ENCODE results near the gene GOLT1A. TPM values are rescaled to one million over a fixed set of nuclear protein-coding genes. Genes with fewer than 3 reads are reported as not detected.

GOLT1A gene
- total RNA-seq, 1 experiment from 2014 or later, result 0.49 TPM

DNA sequence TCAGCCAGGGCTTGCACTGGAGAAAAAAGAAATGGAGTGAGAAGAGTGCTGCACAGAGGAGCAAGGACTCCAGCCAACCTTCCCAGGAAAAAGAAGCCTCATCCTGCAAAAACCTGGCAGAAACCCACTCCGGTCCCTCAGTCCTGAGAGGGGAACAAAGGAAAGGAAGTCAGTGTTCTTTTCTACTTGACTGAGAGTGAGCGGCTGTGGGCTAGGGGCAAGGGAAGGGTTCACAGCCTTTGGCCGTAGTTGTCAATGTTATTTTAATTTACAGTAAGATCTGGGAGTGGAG, 8.9 kb upstream of the GOLT1A start:
- no peak for TF ChIP-seq POLR2AphosphoS5 (IDR thresholded peaks at IDR 0.05; ENCODE audit: low read depth, low read length)
- TF ChIP-seq, protein P1, sequence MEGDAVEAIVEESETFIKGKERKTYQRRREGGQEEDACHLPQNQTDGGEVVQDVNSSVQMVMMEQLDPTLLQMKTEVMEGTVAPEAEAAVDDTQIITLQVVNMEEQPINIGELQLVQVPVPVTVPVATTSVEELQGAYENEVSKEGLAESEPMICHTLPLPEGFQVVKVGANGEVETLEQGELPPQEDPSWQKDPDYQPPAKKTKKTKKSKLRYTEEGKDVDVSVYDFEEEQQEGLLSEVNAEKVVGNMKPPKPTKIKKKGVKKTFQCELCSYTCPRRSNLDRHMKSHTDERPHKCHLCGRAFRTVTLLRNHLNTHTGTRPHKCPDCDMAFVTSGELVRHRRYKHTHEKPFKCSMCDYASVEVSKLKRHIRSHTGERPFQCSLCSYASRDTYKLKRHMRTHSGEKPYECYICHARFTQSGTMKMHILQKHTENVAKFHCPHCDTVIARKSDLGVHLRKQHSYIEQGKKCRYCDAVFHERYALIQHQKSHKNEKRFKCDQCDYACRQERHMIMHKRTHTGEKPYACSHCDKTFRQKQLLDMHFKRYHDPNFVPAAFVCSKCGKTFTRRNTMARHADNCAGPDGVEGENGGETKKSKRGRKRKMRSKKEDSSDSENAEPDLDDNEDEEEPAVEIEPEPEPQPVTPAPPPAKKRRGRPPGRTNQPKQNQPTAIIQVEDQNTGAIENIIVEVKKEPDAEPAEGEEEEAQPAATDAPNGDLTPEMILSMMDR (IDR thresholded peaks at IDR 0.05), result no peak
- TF ChIP-seq SIN3A (IDR thresholded peaks at IDR 0.05; ENCODE audit: borderline replicate concordance, insufficient read depth, low read depth, low read length), result no peak
- TF ChIP-seq, protein P2, sequence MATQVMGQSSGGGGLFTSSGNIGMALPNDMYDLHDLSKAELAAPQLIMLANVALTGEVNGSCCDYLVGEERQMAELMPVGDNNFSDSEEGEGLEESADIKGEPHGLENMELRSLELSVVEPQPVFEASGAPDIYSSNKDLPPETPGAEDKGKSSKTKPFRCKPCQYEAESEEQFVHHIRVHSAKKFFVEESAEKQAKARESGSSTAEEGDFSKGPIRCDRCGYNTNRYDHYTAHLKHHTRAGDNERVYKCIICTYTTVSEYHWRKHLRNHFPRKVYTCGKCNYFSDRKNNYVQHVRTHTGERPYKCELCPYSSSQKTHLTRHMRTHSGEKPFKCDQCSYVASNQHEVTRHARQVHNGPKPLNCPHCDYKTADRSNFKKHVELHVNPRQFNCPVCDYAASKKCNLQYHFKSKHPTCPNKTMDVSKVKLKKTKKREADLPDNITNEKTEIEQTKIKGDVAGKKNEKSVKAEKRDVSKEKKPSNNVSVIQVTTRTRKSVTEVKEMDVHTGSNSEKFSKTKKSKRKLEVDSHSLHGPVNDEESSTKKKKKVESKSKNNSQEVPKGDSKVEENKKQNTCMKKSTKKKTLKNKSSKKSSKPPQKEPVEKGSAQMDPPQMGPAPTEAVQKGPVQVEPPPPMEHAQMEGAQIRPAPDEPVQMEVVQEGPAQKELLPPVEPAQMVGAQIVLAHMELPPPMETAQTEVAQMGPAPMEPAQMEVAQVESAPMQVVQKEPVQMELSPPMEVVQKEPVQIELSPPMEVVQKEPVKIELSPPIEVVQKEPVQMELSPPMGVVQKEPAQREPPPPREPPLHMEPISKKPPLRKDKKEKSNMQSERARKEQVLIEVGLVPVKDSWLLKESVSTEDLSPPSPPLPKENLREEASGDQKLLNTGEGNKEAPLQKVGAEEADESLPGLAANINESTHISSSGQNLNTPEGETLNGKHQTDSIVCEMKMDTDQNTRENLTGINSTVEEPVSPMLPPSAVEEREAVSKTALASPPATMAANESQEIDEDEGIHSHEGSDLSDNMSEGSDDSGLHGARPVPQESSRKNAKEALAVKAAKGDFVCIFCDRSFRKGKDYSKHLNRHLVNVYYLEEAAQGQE (IDR thresholded peaks at IDR 0.05; ENCODE audit: insufficient read depth in 1 of 2, low read depth in 2 of 2, low read length in 1 of 2), result no peak
- no peak for TF ChIP-seq TCF7L2 (IDR thresholded peaks at IDR 0.05; ENCODE audit: low read depth, low read length)
- no peak for ATAC-seq
- BruUV-seq (replicated peaks), result no TSS peak
- no peaks in the 10 kb centered on the region for H3K4me1 ChIP-seq (ENCODE audit: control insufficient read depth, insufficient read depth, low read length)
- in situ Hi-C loops (cut with HindIII; ENCODE audit: low pct_unique_long_range_greater_than_20kb, low sequenced_read_pairs) (no loop called here), intact Hi-C loops (cut with micrococcal nuclease; ENCODE audit: unreplicated experiment) (no loop called here)
- no peaks in the 10 kb centered on the region for H3K27me3 ChIP-seq (ENCODE audit: control insufficient read depth, insufficient read depth, low read length)
- ChIA-PET CTCF (no interaction called here), POLR2A (interaction anchor here (0.6 kb wide), 1 partner anchor 87 kb away, joined by 12 read pairs; no protein-coding TSS in a partner anchor)
- H3K9me3 ChIP-seq (ENCODE audit: control insufficient read depth, insufficient read depth, low read depth, low read length), result no peaks in the 10 kb centered on the region
- no peak overlapping the region for H3K4me3 ChIP-seq (ENCODE audit: low read depth in 2 of 2, low read length in 2 of 2)
- no peaks in the 10 kb centered on the region for H3K36me3 ChIP-seq (ENCODE audit: control insufficient read depth, insufficient read depth, low read length)
- no peak overlapping the region for H3K27ac ChIP-seq (ENCODE audit: low read length)
- no peak for DNase-seq (ENCODE audit: low read depth, low spot score)

DNA sequence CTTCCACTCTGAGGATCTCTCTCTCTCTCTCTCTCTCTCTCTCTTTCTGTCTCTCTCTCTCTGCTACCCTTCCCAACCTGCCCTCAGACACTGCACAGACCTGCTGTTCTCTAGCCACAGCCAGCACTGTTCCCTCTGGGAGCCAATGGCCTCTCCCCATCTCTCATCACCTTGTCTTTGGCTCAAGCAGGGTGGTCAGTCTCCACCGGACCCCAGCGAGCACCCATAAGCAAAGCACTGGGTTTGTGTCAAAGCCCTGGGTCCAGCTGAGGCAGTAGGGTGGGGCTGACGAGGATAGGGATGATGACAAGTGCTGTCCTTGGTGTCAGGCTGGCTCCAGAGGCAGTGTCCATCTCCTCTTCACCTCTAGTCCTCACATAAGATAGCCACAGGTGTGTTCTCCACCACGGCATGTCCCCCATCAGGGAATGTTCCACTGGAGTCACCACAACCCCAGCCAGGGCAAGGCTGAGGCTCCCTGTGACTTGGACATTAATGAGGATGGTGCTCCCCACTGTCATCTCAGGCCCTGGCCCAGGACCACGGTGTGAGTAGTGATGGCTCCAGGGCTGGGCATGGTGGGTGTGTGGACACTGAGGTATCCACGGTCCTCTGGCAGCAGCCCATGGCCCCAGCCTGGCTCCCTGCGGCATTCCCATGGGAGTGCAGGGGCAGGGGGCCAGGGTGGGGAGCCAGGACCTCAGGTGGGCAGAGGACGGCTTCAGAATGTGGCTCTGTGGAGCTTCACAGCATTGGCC, 8.4 kb upstream of the GOLT1A start:
- Histone ChIP-seq H3K36me3 (ENCODE audit: control insufficient read depth, insufficient read depth, low read length) (no peaks in the 10 kb centered on the region), H3K27ac (ENCODE audit: low read length) (no peak overlapping the region), H3K27me3 (ENCODE audit: control insufficient read depth, insufficient read depth, low read length) (no peaks in the 10 kb centered on the region), H3K9me3 (ENCODE audit: control insufficient read depth, insufficient read depth, low read depth, low read length) (no peaks in the 10 kb centered on the region), H3K4me3 (ENCODE audit: low read depth in 2 of 2, low read length in 2 of 2) (no peak overlapping the region), H3K4me1 (ENCODE audit: control insufficient read depth, insufficient read depth, low read length) (no peaks in the 10 kb centered on the region)
- no peak for DNase-seq (ENCODE audit: low read depth, low spot score)
- no peak for ATAC-seq
- no TSS peak for BruUV-seq (replicated peaks)
- ChIA-PET CTCF (no interaction called here), POLR2A (no interaction called here)
- TF ChIP-seq, protein P2 (IDR thresholded peaks at IDR 0.05; ENCODE audit: insufficient read depth in 1 of 2, low read depth in 2 of 2, low read length in 1 of 2), result no peak
- TF ChIP-seq POLR2AphosphoS5 (IDR thresholded peaks at IDR 0.05; ENCODE audit: low read depth, low read length) (no peak), SIN3A (IDR thresholded peaks at IDR 0.05; ENCODE audit: borderline replicate concordance, insufficient read depth, low read depth, low read length) (no peak), TCF7L2 (IDR thresholded peaks at IDR 0.05; ENCODE audit: low read depth, low read length) (no peak)
- TF ChIP-seq, protein P1 (IDR thresholded peaks at IDR 0.05), result no peak
- in situ Hi-C loops (cut with HindIII; ENCODE audit: low pct_unique_long_range_greater_than_20kb, low sequenced_read_pairs) (no loop called here), intact Hi-C loops (cut with micrococcal nuclease; ENCODE audit: unreplicated experiment) (no loop called here)
